HG02981 (cell line): ENCODE results near the gene HOXA3.

ENCODE experiments used
- ATAC-seq: cut with Tn5 transposase; IDR thresholded peaks from one replicate; pipeline ENCODE4 v1.9.1; 2021; ENCODE audit warnings: mild to moderate bottlenecking, moderate library complexity; ENCODE audit not compliant: unreplicated experiment

The HOXA3 gene

DNA sequence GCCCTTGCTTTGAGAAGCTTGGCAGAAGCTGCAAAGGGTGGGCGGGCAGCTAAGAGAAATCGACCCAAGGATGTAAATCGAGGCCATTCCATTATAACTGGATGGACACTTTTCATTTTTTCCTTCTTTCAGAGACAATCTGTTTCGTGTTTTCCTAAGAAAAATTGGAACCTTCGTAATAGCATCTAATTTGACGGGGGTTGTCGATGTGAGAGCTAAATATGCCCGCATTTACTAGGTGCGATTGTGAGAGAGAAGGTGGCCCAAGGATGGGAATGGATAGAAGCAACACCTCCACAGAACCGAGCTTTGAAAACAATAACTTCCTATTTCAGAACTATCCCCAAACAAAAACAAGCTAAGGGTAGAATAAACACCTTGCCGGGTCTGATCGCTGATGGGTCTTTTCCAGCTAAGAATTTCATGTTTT is 21.0 kb downstream of the HOXA3 start:
- ATAC-seq: no peak

- ATAC-seq: peak; percentile 50
Measured at GRCh38 chr7:27130540-27131389, 21.6 kb downstream of the HOXA3 start, which contains the start of gene HOXA4. HOXA4 (minus strand) TSS chr7:27130757; CDS start chr7:27130733, 24 bp downstream.

GRCh38 chr7:27129729-27130539 is 22.4 kb downstream of the HOXA3 start:
- ATAC-seq: no peak

DNA sequence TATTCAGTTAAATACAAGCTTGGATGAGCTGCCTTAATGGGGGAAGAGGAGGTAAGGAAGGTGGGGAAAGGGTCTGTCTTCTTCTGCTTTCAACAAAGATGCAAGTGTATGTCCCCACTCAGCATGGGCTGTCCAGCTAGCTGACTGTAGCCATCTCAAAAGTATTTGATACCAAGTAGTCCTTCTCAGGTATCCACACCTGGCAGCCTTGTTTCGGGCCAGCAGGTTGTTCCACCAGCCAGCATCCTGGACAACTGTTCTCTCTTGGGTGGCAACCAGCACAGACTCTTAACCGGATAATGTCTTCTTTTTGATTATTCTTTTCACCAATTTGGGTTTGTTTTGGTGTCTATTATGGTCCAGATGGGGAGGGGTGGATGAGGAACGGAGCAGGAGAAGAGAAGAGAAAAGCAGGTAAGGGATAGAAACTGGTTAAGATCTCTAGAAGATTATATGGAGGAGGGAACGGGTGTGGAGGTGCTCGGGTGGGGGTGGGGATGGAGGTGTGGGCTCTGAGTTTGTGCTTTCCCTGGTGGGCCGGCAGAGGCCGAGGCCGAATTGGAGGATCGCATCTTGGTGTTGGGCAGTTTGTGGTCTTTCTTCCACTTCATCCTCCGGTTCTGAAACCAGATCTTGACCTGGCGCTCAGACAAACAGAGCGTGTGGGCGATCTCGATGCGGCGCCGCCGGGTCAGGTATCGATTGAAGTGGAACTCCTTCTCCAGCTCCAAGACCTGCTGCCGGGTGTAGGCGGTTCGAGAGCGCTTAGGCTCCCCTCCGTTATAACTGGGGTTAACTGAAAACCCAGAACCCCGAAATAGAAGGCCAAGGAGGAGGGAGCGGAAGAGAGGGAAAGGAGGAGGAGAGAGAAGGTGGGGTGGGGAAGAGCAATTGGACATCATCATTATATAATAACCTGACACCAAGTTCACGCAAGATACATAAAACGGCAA is 23.3 kb downstream of the HOXA3 start:
- ATAC-seq: no peak

DNA sequence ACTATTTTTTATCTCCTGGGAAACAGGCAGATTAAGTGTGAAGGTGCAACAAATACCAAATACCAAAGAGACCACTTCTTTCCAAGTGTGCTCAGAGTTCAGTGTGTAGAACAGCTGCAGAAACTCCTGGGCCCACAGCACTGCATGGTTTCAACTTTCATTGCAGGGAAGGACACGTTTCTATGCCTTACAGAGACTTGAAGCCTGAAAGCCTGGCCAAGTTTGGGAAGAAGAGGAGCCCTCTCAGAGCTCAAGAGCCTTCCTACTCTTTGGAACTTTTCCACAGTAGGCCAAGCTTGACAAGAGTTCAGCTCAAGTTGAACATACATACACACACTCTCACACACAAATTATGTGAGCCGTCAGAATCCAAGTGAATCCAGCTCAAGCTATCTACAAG is 24.3 kb downstream of the HOXA3 start:
- ATAC-seq: no peak

GRCh38 chr7:27126596-27127327 is 25.6 kb downstream of the HOXA3 start:
- ATAC-seq: no peak

DNA sequence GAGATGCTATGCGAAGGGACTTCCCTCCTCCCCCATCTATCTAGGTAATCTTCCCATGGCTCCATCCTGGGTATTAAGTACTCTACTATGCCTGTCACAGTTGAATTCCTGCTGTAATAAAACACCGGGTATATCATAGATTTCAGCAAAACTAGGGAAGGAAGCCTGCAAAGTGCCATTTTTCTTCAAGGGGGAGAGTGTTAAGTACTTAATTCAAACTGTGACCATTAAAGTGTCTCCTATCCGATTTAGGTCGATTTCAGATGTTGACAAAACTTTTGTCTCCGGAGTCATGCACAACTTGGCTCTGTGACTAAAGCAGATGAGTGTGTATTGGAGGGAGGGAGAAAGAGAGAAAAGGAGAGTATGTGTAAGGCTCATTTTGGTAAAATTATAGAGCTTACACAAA is 26.4 kb downstream of the HOXA3 start:
- no peak for ATAC-seq

DNA sequence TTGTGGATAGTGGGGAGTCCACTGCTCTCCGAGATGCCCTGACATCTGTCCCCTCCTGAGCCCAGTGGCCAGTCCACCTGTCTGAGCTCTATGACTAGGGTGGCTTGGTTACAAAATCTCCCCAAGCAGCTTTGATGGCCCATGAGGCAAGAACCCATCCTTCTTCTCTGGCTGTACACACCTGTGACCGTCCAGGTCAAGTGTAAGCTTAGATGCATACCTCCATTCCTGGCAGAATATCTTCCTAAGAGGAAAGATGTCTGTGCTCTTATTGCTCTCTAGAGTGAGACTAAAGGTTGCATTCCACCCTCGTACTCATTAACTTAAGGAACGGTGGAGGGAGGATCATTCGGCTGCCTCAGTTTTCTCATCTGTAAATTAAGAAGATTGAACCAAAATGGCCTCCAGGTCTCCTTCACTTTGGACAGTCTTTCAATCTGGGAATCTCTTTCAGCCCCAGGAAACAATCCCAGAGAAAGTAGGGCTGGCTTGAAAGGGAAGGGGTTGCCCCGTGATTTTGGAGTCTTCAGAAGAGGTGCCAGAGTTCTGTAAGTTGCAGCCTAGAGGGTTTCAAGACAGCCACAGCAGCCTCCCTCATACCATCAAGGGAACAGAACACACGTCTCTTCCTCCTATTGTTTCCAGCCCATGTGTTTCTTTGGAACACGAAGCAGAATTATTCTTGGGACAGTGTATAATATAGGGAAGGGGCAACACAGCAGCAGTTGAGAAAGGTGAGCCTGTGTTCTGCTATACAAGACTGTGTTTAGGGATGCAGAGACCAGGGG is 27.3 kb downstream of the HOXA3 start:
- ATAC-seq: no peak

DNA sequence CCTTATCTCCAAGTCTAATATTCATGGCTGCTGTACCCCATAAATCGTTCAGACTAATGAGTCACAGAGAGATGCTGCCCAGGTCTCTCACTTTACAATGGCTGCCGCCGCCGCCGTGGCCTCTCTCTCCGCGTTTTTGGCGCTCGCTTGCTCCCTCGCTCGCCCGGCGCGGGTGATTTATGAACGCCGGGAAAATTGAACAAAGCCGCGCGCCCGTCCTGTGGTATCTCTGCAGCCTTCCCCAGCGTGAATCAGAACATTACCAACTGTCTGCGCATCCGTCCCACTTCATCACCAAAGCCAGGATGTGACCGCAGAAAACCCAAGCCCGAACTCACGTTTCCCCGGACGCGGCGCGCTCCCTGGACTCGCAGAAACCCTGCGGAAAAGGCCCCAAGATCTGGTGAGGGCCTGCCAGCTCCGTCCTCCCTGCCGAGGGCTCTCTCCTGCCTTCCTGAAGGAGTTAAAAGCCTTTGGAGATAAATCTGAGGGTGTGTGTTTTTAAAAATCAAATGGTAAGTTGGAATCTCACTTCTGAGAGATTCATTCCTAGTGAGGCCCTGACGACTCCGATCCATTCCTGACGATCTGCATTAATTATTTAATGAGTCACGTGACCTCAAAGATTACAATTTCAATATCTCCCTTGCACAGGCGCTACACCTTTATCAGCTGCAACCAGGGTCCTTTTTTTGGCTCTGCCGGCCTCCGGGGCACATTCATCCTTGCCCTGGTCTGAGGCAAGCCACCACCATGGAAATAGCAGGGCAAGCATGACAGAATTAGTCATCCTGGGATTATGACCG is 28.1 kb downstream of the HOXA3 start:
- no peak for ATAC-seq

DNA sequence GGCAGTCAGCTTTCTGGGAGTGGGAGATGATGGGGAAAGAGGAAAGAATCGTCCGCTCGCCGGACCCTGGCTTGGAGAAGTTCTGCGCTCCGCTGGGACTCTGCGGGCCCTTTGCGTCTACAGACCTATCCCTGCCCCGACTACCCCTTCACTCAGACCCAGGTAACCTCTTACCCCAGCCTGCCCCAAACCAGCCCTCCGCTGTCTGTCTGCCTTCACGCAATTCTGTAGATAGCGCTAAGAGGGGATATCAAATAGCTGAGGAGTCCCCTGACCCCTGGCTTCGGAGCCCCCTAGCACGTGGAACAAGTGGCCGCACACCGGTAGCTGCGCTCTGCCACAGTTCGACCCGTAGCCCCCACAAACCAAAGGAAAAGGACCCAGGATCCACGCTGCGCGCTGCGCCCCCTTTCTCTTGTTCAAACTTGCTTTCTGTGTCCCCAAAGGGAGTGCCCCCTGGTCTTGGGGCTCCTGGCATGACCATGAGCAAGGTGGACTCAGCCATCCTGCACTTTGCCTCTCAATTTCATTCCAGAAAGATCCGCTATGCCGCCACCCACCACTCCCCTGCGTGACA is 28.8 kb downstream of the HOXA3 start:
- ATAC-seq: no peak

GRCh38 chr7:27123007-27123476 is 29.3 kb downstream of the HOXA3 start:
- ATAC-seq: no peak

GRCh38 chr7:27122077-27122910 is 30.1 kb downstream of the HOXA3 start:
- no peak for ATAC-seq

- no peak for ATAC-seq
Measured at GRCh38 chr7:27121684-27122076, 30.7 kb downstream of the HOXA3 start.

- ATAC-seq: no peak
Measured at GRCh38 chr7:27119412-27119911, 32.9 kb downstream of the HOXA3 start.

DNA sequence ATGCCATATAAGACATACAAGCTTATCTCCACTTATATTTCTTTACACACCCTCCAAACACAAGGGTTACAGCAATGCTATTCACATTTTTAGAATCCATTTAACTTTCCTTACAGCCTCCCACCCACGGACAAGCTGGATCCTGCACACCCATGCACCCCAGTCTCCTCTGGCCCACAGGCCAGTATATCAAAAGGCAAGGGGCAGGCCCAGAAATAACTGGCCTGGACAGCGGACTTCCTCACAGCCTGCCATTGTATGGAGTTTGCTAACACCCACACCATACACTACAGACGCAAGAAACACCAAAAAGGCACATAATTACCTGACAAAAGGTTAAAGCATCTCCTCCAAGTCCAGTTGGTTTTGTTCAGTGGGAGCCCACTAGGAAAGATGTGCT is 33.8 kb downstream of the HOXA3 start:
- no peak for ATAC-seq

- ATAC-seq: no peak
Measured at GRCh38 chr7:27117887-27118491, 34.4 kb downstream of the HOXA3 start.
